GM23248 (cell line): ENCODE data around the gene KCTD15.

ENCODE experiments used
- EZH2 ChIP-seq: fragments of 200-600 bp; sonication (generic); IDR thresholded peaks from 2 replicates; pipeline ENCODE4 v1.6.1; 2018; ENCODE audit warnings: antibody characterized with exemption, mild to moderate bottlenecking; ENCODE audit not compliant: insufficient read depth, poor library complexity, severe bottlenecking
- EZH2phosphoT487 ChIP-seq: fragments of 200-600 bp; sonication (generic); IDR thresholded peaks from 2 replicates; pipeline ENCODE4 v1.6.1; 2018; ENCODE audit warnings: antibody characterized with exemption, moderate library complexity, mild to moderate bottlenecking, low read depth; ENCODE audit not compliant: insufficient read depth

DNA sequence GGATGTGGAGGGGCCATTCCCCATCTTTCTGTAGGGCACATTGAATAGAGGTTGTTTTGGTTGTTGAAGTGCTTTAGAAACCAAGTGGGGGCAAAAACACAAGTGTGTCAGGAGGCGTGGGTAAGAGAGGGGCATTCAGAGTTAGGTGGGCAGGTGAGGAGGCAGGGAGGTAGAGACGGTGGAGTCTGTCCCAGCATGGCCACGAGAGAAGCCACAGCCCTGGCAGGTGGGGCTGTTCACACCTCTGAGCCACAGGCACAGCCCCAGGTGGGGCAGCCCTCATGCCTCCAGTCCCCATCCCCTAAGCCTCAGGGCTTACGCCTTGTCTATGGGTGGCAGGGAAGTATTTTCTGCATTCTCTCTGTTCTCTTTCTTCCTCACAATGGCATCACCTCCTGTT lies 43.7 kb downstream of the KCTD15 start:
- TF ChIP-seq EZH2phosphoT487 (no peak), EZH2 (no peak)
